PFSK-1 (cell line): Measurements from ENCODE around the gene PPP4R2.

Source experiments
- POLR2AphosphoS5 ChIP-seq: IDR thresholded peaks from 2 replicates; pipeline ENCODE4 v1.6.1; 2012; ENCODE audit warnings: low read depth, mild to moderate bottlenecking, control low read depth, low read length, moderate library complexity
- REST ChIP-seq, 2 experiments: IDR thresholded peaks; 2 replicates each; pipeline versions ENCODE4 v1.6.1 to v1.8.0; 2011 to 2012; ENCODE audit warnings: low read depth in 2 of 2, low read length in 2 of 2, control low read depth in 1 of 2, inconsistent platforms in 1 of 2, mild to moderate bottlenecking in 1 of 2, moderate library complexity in 1 of 2; ENCODE audit not compliant: insufficient read depth in 1 of 2

GRCh38 chr3:72957297-72957696 lies 39.3 kb upstream of the PPP4R2 start:
- TF ChIP-seq REST (IDR thresholded peaks at IDR 0.05; ENCODE audit: insufficient read depth in 1 of 2, low read depth in 2 of 2, low read length in 2 of 2) (no peak), POLR2AphosphoS5 (no peak)
